Measurements from ENCODE around the gene DIP2B.

The DIP2B gene

DNA sequence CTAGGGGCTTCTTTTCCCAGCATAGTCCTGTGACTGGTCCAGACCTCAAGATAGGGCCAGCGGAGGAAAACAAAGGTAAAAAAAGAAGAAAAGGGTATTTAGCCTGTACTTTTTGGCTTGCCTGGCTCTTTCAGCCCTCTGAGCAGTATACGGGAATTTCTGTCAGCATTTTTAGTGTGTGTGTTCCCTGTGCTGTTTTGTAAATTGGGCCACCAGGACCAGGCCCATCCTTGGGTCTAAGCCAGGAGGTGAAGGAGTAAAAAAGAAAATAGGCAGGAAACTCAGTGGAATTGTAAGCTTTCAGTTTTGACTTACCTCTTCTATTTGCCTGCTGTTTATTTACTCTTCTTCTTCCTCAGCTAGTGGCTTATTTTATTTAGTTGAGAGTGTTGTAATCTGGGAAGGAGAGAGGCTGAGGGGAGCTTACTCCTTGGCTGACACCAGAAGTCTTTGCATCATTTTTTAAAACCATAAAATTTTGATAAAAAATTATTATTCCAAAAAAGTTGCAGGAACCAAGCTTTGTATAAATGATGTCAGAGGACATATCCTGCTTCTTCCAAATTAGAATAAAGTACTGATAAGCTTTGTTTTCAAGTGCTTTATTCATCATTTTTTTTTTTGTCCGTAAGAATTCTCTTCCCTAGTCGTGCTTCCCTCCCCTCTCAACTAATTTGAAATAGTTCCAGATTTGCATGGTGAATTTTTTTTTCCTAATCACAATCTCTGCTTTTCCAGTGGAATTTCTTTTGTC lies 63.7 kb downstream of the DIP2B start:
- no peak for DNase-seq (ENCODE audit: low spot score)
- H3K4me1 Mint-ChIP-seq (ENCODE audit: low read depth) = peaks cover 20% of the 10 kb centered on the region
- H3K27me3 Mint-ChIP-seq (ENCODE audit: low read depth) = no peaks in the 10 kb centered on the region
- H3K27ac Mint-ChIP-seq = no peak overlapping the region
- H3K36me3 Mint-ChIP-seq (ENCODE audit: low read depth) = no peaks in the 10 kb centered on the region
- no peak overlapping the region for H3K4me3 Mint-ChIP-seq
- H3K9me3 Mint-ChIP-seq = no peaks in the 10 kb centered on the region

DNA sequence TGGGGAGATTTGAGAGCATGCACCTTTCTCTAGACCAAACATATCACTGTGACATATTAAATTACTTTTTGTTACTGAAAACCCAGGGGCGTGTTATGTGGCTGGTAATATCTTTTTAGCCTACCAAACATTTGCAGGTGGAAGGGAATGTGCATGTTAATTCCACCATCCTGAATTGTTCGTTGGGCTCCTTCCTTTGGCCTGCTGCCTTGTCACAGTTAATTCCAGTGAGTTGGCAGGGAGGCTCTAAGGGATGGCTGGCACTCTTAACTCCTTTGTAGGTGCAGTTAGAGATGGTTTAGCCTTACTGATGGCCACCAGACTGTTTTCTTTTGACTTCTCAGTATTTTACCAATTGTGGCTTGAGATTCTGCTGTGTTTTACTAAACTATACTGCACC lies 64.5 kb downstream of the DIP2B start:
- Mint-ChIP-seq H3K27me3 (ENCODE audit: low read depth) (no peaks in the 10 kb centered on the region), H3K4me1 (ENCODE audit: low read depth) (peaks cover 17% of the 10 kb centered on the region), H3K9me3 (no peaks in the 10 kb centered on the region), H3K27ac (no peak overlapping the region), H3K4me3 (no peak overlapping the region), H3K36me3 (ENCODE audit: low read depth) (no peaks in the 10 kb centered on the region)
- no peak for DNase-seq (ENCODE audit: low spot score)

GRCh38 chr12:50569876-50570275 lies 65.1 kb downstream of the DIP2B start:
- DNase-seq (ENCODE audit: low spot score) = no peak
- H3K9me3 Mint-ChIP-seq = no peaks in the 10 kb centered on the region
- H3K27me3 Mint-ChIP-seq (ENCODE audit: low read depth) = no peaks in the 10 kb centered on the region
- H3K27ac Mint-ChIP-seq = no peak overlapping the region
- peaks cover 11% of the 10 kb centered on the region for H3K4me1 Mint-ChIP-seq (ENCODE audit: low read depth)
- no peaks in the 10 kb centered on the region for H3K36me3 Mint-ChIP-seq (ENCODE audit: low read depth)
- H3K4me3 Mint-ChIP-seq = no peak overlapping the region

DNA sequence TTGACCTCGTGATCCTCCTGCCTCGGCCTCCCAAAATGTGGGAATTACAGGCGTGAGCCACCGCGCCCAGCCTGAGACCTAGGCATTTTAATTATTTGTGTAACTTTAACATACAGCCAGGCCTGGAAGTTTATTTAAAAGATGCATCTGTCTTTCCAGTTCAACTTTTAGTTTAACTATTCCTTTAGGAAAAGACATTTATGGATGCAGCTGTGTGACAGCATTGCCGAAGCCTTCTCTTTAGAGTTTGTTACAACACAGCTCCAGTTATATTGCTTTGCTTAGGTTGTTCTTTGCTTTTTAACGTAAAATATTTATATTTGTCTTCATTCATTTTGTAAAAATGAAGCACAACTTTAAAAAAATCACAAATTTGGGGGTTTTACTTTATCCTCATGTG lies 67.0 kb downstream of the DIP2B start:
- H3K27ac Mint-ChIP-seq = no peak overlapping the region
- H3K9me3 Mint-ChIP-seq = no peaks in the 10 kb centered on the region
- DNase-seq (ENCODE audit: low spot score) = no peak
- no peaks in the 10 kb centered on the region for H3K27me3 Mint-ChIP-seq (ENCODE audit: low read depth)
- peaks cover 11% of the 10 kb centered on the region for H3K4me1 Mint-ChIP-seq (ENCODE audit: low read depth)
- H3K36me3 Mint-ChIP-seq (ENCODE audit: low read depth) = no peaks in the 10 kb centered on the region
- no peak overlapping the region for H3K4me3 Mint-ChIP-seq

DNA sequence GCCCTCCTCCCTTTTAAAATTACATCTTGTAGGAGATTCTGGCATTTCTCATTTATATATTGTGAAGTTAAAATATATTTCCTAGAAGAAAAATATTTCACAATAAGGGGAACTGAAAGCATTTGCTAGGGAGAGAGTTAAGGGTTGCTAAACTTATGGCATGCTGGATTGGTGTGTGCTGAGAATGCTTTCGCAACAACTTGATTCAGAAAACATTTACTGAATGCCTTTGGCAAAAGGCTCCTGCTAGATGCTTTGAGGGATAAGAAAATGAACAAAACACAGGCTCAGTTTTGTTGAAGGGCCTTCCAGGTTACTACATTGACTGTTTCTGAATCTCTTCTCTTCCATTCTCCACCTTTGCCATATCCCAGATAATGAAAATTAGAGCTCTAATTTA lies 67.5 kb downstream of the DIP2B start:
- H3K27ac Mint-ChIP-seq = no peak overlapping the region
- H3K36me3 Mint-ChIP-seq (ENCODE audit: low read depth) = no peaks in the 10 kb centered on the region
- DNase-seq (ENCODE audit: low spot score) = no peak
- peaks cover 11% of the 10 kb centered on the region for H3K4me1 Mint-ChIP-seq (ENCODE audit: low read depth)
- H3K9me3 Mint-ChIP-seq = no peaks in the 10 kb centered on the region
- no peak overlapping the region for H3K4me3 Mint-ChIP-seq
- H3K27me3 Mint-ChIP-seq (ENCODE audit: low read depth) = no peaks in the 10 kb centered on the region

DNA sequence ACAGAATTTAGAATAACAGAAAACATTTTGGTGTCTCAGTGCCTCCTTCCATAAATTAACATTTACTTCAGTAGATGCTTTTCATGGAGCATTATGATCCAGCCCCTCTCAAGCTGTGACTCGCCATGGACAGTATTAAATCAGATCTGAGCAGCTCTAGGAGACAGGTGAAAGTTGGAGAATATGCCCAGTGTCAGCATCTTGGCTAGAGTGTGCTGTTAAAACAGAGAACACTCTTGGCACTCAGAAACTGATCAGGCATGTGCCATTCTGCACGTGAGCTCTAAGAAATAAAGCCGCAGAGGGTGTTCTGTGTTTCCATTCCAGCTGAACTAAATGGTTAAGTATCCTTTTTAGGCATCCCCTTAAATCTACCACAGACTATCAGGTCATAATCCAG lies 68.0 kb downstream of the DIP2B start:
- Mint-ChIP-seq H3K27me3 (ENCODE audit: low read depth) (no peaks in the 10 kb centered on the region), H3K9me3 (no peaks in the 10 kb centered on the region), H3K27ac (no peak overlapping the region), H3K4me3 (no peak overlapping the region), H3K4me1 (ENCODE audit: low read depth) (peaks cover 13% of the 10 kb centered on the region), H3K36me3 (ENCODE audit: low read depth) (no peaks in the 10 kb centered on the region)
- no peak for DNase-seq (ENCODE audit: low spot score)

GRCh38 chr12:50573271-50573670 lies 68.5 kb downstream of the DIP2B start:
- Mint-ChIP-seq H3K4me3 (no peak overlapping the region), H3K27me3 (ENCODE audit: low read depth) (no peaks in the 10 kb centered on the region), H3K36me3 (ENCODE audit: low read depth) (no peaks in the 10 kb centered on the region), H3K9me3 (no peaks in the 10 kb centered on the region), H3K27ac (no peak overlapping the region), H3K4me1 (ENCODE audit: low read depth) (peaks cover 13% of the 10 kb centered on the region)
- no peak for DNase-seq (ENCODE audit: low spot score)

DNA sequence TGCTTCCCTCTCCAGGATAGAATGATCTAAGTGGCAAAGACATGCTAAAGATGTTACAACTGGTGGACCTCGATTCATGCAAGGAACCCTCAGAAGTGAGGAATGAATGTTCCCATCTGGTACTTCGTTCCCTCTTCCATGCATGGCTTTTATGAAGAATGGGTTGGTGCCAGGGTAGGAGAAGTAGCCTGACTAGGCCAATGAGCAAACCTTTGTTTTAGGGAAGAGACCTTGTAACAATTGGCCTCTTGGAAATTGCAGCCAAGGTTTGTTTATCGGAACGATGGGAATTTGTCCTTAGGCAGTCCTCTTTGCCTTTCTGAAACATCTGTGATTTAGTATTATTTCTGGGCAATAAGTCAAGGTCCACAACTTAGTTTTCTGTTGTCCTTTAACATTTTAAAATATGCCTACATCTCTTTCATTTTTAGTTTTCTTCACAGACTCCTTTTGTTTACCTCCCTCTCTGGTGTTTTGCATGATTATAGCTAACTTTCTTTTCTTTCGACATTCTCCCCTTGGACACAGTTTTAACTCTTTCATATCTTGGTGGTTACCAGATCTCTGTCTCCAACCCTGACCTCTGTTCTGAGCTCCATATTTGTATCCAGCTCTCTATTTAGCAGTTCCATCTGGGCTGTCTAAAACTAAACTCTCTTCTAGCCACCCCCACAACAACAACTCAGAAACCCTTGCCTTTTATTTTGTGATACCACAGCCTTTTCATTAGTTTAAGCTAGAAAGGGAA lies 70.0 kb downstream of the DIP2B start:
- peaks cover 10% of the 10 kb centered on the region for H3K4me1 Mint-ChIP-seq (ENCODE audit: low read depth)
- H3K36me3 Mint-ChIP-seq (ENCODE audit: low read depth) = no peaks in the 10 kb centered on the region
- no peaks in the 10 kb centered on the region for H3K9me3 Mint-ChIP-seq
- DNase-seq (ENCODE audit: low spot score) = no peak
- no peak overlapping the region for H3K4me3 Mint-ChIP-seq
- H3K27ac Mint-ChIP-seq = no peak overlapping the region
- H3K27me3 Mint-ChIP-seq (ENCODE audit: low read depth) = no peaks in the 10 kb centered on the region

GRCh38 chr12:50579757-50580267 lies 75.0 kb downstream of the DIP2B start:
- Mint-ChIP-seq H3K4me1 (ENCODE audit: low read depth) (peaks cover 18% of the 10 kb centered on the region), H3K4me3 (no peak overlapping the region)
- DNase-seq (ENCODE audit: low spot score) = no peak

DNA sequence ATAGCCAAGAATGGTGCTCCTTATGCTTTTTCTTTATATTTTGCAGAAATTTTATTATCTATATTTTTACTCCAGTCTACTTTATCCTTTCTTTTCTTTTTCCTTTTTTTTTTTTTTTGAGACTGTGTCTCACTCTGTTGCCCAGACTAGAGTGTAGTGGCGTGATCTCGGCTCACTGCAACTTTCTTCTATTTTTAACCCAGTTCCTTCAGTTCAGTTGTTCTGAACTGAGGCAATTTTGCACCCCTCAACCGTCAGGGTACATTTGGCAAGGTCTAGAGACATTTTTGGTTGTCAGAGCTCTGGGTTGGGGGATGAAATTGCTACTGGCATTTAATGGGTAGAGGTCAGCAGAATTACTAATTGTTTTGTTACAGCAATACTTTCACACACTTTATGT lies 75.7 kb downstream of the DIP2B start:
- no peak for DNase-seq (ENCODE audit: low spot score)
- Mint-ChIP-seq H3K9me3 (no peaks in the 10 kb centered on the region), H3K4me1 (ENCODE audit: low read depth) (peaks cover 15% of the 10 kb centered on the region), H3K27me3 (ENCODE audit: low read depth) (no peaks in the 10 kb centered on the region), H3K36me3 (ENCODE audit: low read depth) (peaks cover 2% of the 10 kb centered on the region), H3K4me3 (no peak overlapping the region), H3K27ac (no peak overlapping the region)

More at GRCh38 chr12:50579757-50580267, 75.0 kb downstream of the DIP2B start:
- Mint-ChIP-seq H3K36me3 (ENCODE audit: low read depth) (peaks cover 2% of the 10 kb centered on the region), H3K9me3 (no peaks in the 10 kb centered on the region), H3K27ac (no peak overlapping the region), H3K27me3 (ENCODE audit: low read depth) (no peaks in the 10 kb centered on the region)

DNA sequence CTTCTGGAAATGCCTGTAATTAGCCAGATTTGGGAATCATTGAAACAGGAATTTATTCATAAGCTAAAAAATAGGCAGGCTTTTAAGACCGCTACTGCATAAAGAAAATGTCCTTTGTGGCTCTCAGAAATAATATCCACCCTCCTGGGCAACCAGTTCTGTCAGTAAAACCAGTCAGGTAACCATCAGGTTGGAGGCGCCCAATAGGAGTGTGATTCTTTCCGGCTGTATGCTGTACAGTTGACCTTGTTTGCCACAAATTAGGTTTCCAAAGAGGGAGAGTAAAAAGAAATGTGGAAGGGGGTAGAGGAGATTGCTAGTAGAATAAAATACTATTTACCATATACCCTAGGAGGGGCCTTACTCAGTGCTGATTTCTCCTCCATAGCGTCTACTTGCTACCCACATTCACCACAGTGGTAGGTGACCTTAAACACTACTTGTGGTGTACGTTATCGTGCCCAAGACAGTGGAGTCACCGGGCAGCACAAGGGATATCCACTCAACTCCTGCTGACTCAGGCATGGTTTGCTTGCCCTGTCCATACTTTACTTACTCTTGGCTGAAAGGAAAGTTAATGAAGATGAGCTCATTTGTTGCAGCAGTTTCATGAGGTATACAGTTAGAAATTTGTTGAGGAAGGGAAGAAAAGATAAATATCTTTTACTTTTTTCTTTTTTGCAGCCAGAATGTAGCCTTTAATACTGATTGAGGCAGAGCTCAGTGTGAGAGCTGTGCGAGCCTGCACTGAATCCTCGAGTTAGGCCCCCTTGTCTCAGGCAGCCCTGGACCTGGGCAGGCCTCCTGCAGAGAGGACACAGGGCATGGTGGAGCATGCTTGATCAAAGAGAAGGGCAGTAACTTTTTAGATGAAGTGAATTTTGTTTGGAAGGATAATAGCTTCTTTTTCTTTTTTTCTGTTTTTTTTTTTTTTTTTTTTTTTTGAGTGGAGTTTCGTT lies 76.7 kb downstream of the DIP2B start:
- Mint-ChIP-seq H3K36me3 (ENCODE audit: low read depth) (peaks cover 2% of the 10 kb centered on the region), H3K4me3 (no peak overlapping the region), H3K27me3 (ENCODE audit: low read depth) (no peaks in the 10 kb centered on the region), H3K27ac (no peak overlapping the region), H3K4me1 (ENCODE audit: low read depth) (peaks cover 15% of the 10 kb centered on the region), H3K9me3 (no peaks in the 10 kb centered on the region)
- no peak for DNase-seq (ENCODE audit: low spot score)

DNA sequence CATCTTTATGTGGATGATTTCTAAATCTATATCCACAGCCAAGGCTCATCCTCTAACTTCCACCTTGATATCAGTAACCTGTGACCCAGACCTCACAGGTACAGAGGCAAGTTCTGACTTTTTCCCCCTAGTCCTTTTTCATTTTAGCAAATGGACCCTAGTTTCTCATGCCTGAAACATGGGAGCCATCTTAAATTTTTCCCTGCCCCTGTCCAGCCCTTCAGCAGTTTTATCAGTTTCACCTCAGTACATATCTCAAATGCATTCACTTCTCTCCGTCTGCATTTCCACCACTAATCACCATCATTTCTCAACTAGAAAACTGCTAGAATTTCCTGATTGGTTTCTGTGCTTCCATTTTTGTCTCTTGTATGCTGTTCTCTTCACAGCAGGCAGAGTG lies 79.3 kb downstream of the DIP2B start:
- Mint-ChIP-seq H3K27me3 (ENCODE audit: low read depth) (no peaks in the 10 kb centered on the region), H3K4me1 (ENCODE audit: low read depth) (peaks cover 23% of the 10 kb centered on the region), H3K36me3 (ENCODE audit: low read depth) (peaks cover 2% of the 10 kb centered on the region), H3K9me3 (no peaks in the 10 kb centered on the region), H3K27ac (no peak overlapping the region), H3K4me3 (no peak overlapping the region)
- no peak for DNase-seq (ENCODE audit: low spot score)

DNA sequence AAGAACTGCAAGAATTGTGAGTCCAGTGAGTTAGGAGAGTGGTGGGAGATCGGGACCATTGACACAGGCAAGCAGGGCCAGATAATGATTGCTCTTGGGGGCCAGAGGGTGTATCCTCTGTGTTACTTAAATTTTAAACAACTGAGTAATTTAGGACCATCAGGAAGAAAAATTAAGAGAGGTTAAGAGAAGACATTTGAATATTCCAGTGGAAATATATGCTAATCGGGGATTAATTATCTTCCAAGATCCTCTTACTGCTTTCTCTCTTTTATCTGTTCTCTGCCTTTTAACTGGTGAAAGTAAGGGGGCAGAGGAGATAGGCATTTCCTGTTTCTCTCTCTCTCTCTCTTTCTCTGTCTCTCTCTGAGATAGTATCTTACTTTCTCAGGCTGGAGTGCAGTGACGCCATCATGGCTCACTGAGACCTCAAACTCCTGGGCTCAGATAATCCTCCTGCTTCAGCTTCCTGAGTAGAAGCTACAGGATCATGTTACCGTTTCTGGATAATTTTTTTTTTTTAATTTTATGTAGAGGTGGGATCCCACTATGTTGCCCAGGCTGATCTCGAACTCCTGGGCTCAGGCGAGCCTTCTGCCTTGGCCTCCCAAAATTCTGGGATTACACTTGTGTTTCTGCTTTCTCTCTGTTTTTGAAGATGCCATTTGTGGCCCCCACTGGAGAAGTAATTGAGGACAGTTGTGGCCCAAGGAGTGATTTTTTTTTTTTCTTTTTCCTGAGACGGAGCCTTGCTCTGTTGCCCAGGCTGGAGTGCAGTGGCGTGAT lies 85.1 kb downstream of the DIP2B start:
- H3K27me3 Mint-ChIP-seq (ENCODE audit: low read depth) = no peaks in the 10 kb centered on the region
- H3K27ac Mint-ChIP-seq = peak overlapping the region; percentile 70
- H3K4me3 Mint-ChIP-seq = peak overlapping the region; percentile 57
- no peaks in the 10 kb centered on the region for H3K9me3 Mint-ChIP-seq
- no peaks in the 10 kb centered on the region for H3K36me3 Mint-ChIP-seq (ENCODE audit: low read depth)
- DNase-seq (ENCODE audit: low spot score) = peak; percentile 55
- peaks cover 21% of the 10 kb centered on the region for H3K4me1 Mint-ChIP-seq (ENCODE audit: low read depth)

Data from T-helper 2 cell treated with Interferon-gamma antibody and Interleukin-4, amounts not matched to agents 5 μg/mL and 100 μg/mL, for 36 hours (primary cell).